Testis (tissue), 3 donors: ENCODE results near the gene LRP1B. TPM values are rescaled to one million over a fixed set of nuclear protein-coding genes. Genes with fewer than 3 reads are reported as not detected.

Experiments
- DNase-seq: peaks from one replicate; pipeline ENCODE4 v3.0.0-alpha.2; 2019
- H3K27ac ChIP-seq, 2 donors: fragments of 200-600 bp; sonication (generic); one replicate each; pipeline ENCODE4 v1.5.1; 2019
- H3K27me3 ChIP-seq: fragments of 200-600 bp; sonication (generic); one replicate; pipeline ENCODE4 v1.5.1; 2019
- H3K36me3 ChIP-seq: fragments of 200-600 bp; sonication (generic); one replicate; pipeline ENCODE4 v1.5.1; 2017; ENCODE audit warnings: low read depth; ENCODE audit errors: missing control alignments
- H3K4me1 ChIP-seq: fragments of 200-600 bp; sonication (generic); one replicate; pipeline ENCODE4 v1.5.1; 2019
- H3K4me3 ChIP-seq, 2 donors: fragments of 200-600 bp; sonication (generic); one replicate each; pipeline ENCODE4 v1.5.1; 2017 to 2019
- H3K9me3 ChIP-seq: fragments of 200-600 bp; sonication (generic); one replicate; pipeline ENCODE4 v1.5.1; 2017
- CTCF ChIP-seq, 3 experiments: fragments of 450-650 bp in 2 of 3; fragments of 200-600 bp in 1 of 3; sonication (generic) in 1 of 3; IDR thresholded peaks; one replicate each; pipeline ENCODE4 v1.5.1; 2016 to 2019; ENCODE audit warnings: antibody characterized with exemption in 3 of 3, mild to moderate bottlenecking in 2 of 3, moderate library complexity in 1 of 3
- POLR2A ChIP-seq: fragments of 450-650 bp; IDR thresholded peaks from one replicate; pipeline ENCODE4 v1.6.1; 2017; ENCODE audit warnings: antibody characterized with exemption, mild to moderate bottlenecking, moderate library complexity
- WGBS, 2 donors: methylation state at CpG; one replicate each; pipeline ENCODE4 v1.1.5; 2018; 5-methylcytosine and 5-hydroxymethylcytosine counted together
- intact Hi-C: fragments of 100-400 bp; cut with DNase I; formaldehyde crosslinking; loops from one replicate; pipeline ENCODE4 v1.15.1; 2023; ENCODE audit warnings: low total_unique reads
- polyA plus RNA-seq: library from polyadenylated mRNA; stranded (reverse); fragments of 350-450 nt; fragmentation: Illumina TruSeq; extraction: RNeasy Lipid Tissue Mini Kit (QIAGEN cat#74804); gene quantifications from one replicate; pipeline ENCODE4 v1.2.3, GENCODE V29; 2014; ENCODE audit warnings: low read depth, low replicate concordance; ENCODE audit not compliant: insufficient read depth
- total RNA-seq, 2 donors: library from RNA; depleted of rRNA; stranded (reverse); fragments of >200 nt; gene quantifications; one replicate each; pipeline ENCODE4 v1.2.3, GENCODE V29; 2016

LRP1B gene
- total and polyA plus RNA-seq, 3 donors from 2014 or later, result 0.79 to 1.9 (median 0.84) TPM

- no peak for DNase-seq
- no peak for TF ChIP-seq POLR2A
- Histone ChIP-seq H3K4me3 (no peak overlapping the region), H3K27ac (no peak overlapping the region), H3K36me3 (no peaks in the 10 kb centered on the region), H3K27me3 (no peaks in the 10 kb centered on the region), H3K9me3 (no peaks in the 10 kb centered on the region), H3K4me1 (no peaks in the 10 kb centered on the region)
- intact Hi-C loops, result no loop called here
- 71 to 82% methylated on average over 3 of the region's 3 CpGs for WGBS, 2 donors
Observed at GRCh38 chr2:141720476-141720875, 410.3 kb downstream of the LRP1B start.

GRCh38 chr2:141714496-141714895 is 416.3 kb downstream of the LRP1B start:
- 41 to 50% methylated on average over 1 of the region's 1 CpG for WGBS, 2 donors
- H3K36me3 ChIP-seq, result no peaks in the 10 kb centered on the region
- intact Hi-C loops, result no loop called here
- H3K27me3 ChIP-seq, result no peaks in the 10 kb centered on the region
- no peaks in the 10 kb centered on the region for H3K4me1 ChIP-seq
- DNase-seq, result no peak
- H3K4me3 ChIP-seq, result no peak overlapping the region
- TF ChIP-seq CTCF (IDR thresholded peaks at IDR 0.05) (no peak), POLR2A (no peak)
- no peaks in the 10 kb centered on the region for H3K9me3 ChIP-seq
- H3K27ac ChIP-seq, result no peak overlapping the region

- 53 to 65% methylated on average over 1 of the region's 1 CpG for WGBS, 2 donors
- H3K27ac ChIP-seq, result no peak overlapping the region
- TF ChIP-seq POLR2A, result no peak
- TF ChIP-seq CTCF (IDR thresholded peaks at IDR 0.05), result no peak
Observed at GRCh38 chr2:141711627-141712026, 419.2 kb downstream of the LRP1B start.

GRCh38 chr2:141710589-141711239 is 420.1 kb downstream of the LRP1B start:
- no peak for TF ChIP-seq CTCF (IDR thresholded peaks at IDR 0.05)
- TF ChIP-seq POLR2A, result no peak
- DNase-seq, result no peak
- H3K9me3 ChIP-seq, result no peaks in the 10 kb centered on the region
- H3K27ac ChIP-seq, result no peak overlapping the region
- intact Hi-C loops, result no loop called here
- H3K27me3 ChIP-seq, result no peaks in the 10 kb centered on the region
- WGBS, 2 donors, result 68 to 83% methylated on average over 3 of the region's 3 CpGs
- no peaks in the 10 kb centered on the region for H3K4me1 ChIP-seq
- no peak overlapping the region for H3K4me3 ChIP-seq
- no peaks in the 10 kb centered on the region for H3K36me3 ChIP-seq

More at GRCh38 chr2:141711627-141712026, 419.2 kb downstream of the LRP1B start:
- Histone ChIP-seq H3K9me3 (no peaks in the 10 kb centered on the region), H3K27me3 (no peaks in the 10 kb centered on the region), H3K36me3 (no peaks in the 10 kb centered on the region), H3K4me1 (no peaks in the 10 kb centered on the region), H3K4me3 (no peak overlapping the region)
- DNase-seq, result no peak
- intact Hi-C loops, result no loop called here

GRCh38 chr2:141709756-141710155 is 421.1 kb downstream of the LRP1B start:
- Histone ChIP-seq H3K9me3 (no peaks in the 10 kb centered on the region), H3K4me3 (no peak overlapping the region), H3K27me3 (no peaks in the 10 kb centered on the region), H3K36me3 (no peaks in the 10 kb centered on the region), H3K27ac (no peak overlapping the region), H3K4me1 (no peaks in the 10 kb centered on the region)
- WGBS, 2 donors, result 88 to 91% methylated on average over 2 of the region's 2 CpGs
- DNase-seq, result no peak
- TF ChIP-seq POLR2A, result no peak
- TF ChIP-seq CTCF (IDR thresholded peaks at IDR 0.05), result no peak
- intact Hi-C loops, result no loop called here
